Osteocyte (in vitro differentiated cells): ENCODE data around the gene IDH3B. TPM values are rescaled to one million over a fixed set of nuclear protein-coding genes. Genes with fewer than 3 reads are reported as not detected.
"Not testable (repeated sequence)": the region's sequence is repeated elsewhere in the genome, so short reads cannot be mapped to it uniquely, and the experiment has no call there.

Experiments
- DNase-seq: peaks from one replicate; pipeline ENCODE4 v3.0.0; 2021; ENCODE audit warnings: mixed read lengths; ENCODE audit not compliant: unreplicated experiment; ENCODE audit errors: extremely low spot score
- H3K27ac Mint-ChIP-seq: one replicate; pipeline ENCODE4 v1.8.0; 2021; ENCODE audit warnings: mild to moderate bottlenecking, mixed read lengths; ENCODE audit not compliant: unreplicated experiment
- H3K27me3 Mint-ChIP-seq: one replicate; pipeline ENCODE4 v1.8.0; 2021; ENCODE audit warnings: mixed read lengths; ENCODE audit not compliant: unreplicated experiment
- H3K36me3 Mint-ChIP-seq: one replicate; pipeline ENCODE4 v1.8.0; 2021; ENCODE audit warnings: mixed read lengths; ENCODE audit not compliant: unreplicated experiment
- H3K4me1 Mint-ChIP-seq: one replicate; pipeline ENCODE4 v1.8.0; 2021; ENCODE audit warnings: mixed read lengths; ENCODE audit not compliant: unreplicated experiment
- H3K4me3 Mint-ChIP-seq: one replicate; pipeline ENCODE4 v1.8.0; 2021; ENCODE audit warnings: mild to moderate bottlenecking, moderate library complexity, mixed read lengths; ENCODE audit not compliant: unreplicated experiment
- H3K9me3 Mint-ChIP-seq: one replicate; pipeline ENCODE4 v1.8.0; 2021; ENCODE audit warnings: mixed read lengths; ENCODE audit not compliant: unreplicated experiment
- total RNA-seq: library from RNA; stranded (reverse); gene quantifications from 2 replicates; pipeline ENCODE4 v1.2.1, GENCODE V29; 2021
- TF ChIP-seq, protein P1 (sequence below): fragments of 200-600 bp; sonication (generic); IDR thresholded peaks from 2 replicates; pipeline ENCODE4 v1.5.0; 2021; ENCODE audit warnings: antibody characterized with exemption, mild to moderate bottlenecking, moderate library complexity

The IDH3B gene
- total RNA-seq, 1 donor from 2014 or later: 86.6 TPM

- Mint-ChIP-seq H3K27me3 (peaks cover 55% of the 10 kb centered on the region), H3K9me3 (no peaks in the 10 kb centered on the region), H3K4me3 (no peak overlapping the region), H3K36me3 (no peaks in the 10 kb centered on the region), H3K27ac (no peak overlapping the region), H3K4me1 (peaks cover 6% of the 10 kb centered on the region)
- TF ChIP-seq, protein P1, sequence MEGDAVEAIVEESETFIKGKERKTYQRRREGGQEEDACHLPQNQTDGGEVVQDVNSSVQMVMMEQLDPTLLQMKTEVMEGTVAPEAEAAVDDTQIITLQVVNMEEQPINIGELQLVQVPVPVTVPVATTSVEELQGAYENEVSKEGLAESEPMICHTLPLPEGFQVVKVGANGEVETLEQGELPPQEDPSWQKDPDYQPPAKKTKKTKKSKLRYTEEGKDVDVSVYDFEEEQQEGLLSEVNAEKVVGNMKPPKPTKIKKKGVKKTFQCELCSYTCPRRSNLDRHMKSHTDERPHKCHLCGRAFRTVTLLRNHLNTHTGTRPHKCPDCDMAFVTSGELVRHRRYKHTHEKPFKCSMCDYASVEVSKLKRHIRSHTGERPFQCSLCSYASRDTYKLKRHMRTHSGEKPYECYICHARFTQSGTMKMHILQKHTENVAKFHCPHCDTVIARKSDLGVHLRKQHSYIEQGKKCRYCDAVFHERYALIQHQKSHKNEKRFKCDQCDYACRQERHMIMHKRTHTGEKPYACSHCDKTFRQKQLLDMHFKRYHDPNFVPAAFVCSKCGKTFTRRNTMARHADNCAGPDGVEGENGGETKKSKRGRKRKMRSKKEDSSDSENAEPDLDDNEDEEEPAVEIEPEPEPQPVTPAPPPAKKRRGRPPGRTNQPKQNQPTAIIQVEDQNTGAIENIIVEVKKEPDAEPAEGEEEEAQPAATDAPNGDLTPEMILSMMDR: no peak
- DNase-seq: peak; percentile 81
These were observed 33.8 kb upstream of the IDH3B start for GRCh38 chr20:2697768-2698167.

DNA sequence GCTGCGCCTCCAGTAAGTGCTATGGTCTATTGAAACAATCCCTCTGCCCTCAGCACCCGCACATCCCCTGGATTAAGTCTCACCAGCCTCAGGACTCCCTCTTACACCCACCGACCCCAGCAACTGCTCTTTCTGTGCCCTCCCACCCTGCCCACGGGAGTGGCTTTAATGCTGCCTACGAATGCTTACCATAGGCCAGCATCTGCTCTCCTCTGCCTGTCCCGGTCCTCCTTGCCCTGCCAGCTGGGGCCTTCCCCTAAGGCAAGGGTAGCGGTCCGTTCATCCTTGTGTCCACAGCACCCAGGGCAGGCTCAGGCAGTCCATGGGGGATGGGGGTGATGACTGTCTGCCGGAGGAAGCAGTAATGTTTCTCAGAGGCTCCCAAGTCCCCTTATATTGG is 32.6 kb upstream of the IDH3B start:
- Mint-ChIP-seq H3K27ac (no peak overlapping the region), H3K36me3 (no peaks in the 10 kb centered on the region), H3K4me1 (peaks cover 10% of the 10 kb centered on the region), H3K4me3 (no peak overlapping the region), H3K27me3 (peaks cover 54% of the 10 kb centered on the region), H3K9me3 (no peaks in the 10 kb centered on the region)
- DNase-seq: peak; percentile 68
- TF ChIP-seq, protein P1: no peak

- DNase-seq: peak; percentile 75
- not testable (repeated sequence) for H3K4me1 Mint-ChIP-seq, H3K4me3 Mint-ChIP-seq, H3K36me3 Mint-ChIP-seq, H3K27ac Mint-ChIP-seq, H3K9me3 Mint-ChIP-seq
- H3K27me3 Mint-ChIP-seq: peaks cover 55% of the 10 kb centered on the region
These were observed 32.0 kb upstream of the IDH3B start for GRCh38 chr20:2695984-2696525.

- Mint-ChIP-seq H3K4me3 (no peak overlapping the region), H3K27ac (no peak overlapping the region), H3K9me3 (no peaks in the 10 kb centered on the region), H3K4me1 (peaks cover 9% of the 10 kb centered on the region), H3K27me3 (peaks cover 54% of the 10 kb centered on the region), H3K36me3 (no peaks in the 10 kb centered on the region)
- TF ChIP-seq, protein P1: no peak
- no peak for DNase-seq
These were observed 31.4 kb upstream of the IDH3B start for GRCh38 chr20:2695206-2695983.

DNA sequence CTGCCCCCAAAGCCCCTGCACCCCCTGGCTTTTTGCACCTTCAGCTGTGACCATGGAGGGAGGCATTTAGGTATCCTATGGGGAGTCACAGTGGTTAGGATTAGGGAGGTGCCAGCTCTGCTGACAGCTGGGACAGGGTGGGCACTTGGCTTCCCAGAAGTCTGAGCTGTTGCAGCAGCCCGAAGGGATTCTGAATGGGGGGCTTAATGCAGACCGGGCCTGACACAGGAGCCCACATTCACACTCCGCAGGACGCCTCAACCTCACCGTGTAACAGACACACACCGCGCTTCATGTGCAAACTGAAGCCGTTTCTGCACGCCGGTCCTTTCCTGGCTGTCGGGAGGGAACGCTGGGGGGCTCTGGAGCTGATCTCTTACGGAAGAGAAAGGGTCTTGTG is 30.5 kb upstream of the IDH3B start:
- Mint-ChIP-seq H3K27me3 (peaks cover 58% of the 10 kb centered on the region), H3K9me3 (no peaks in the 10 kb centered on the region), H3K4me1 (peaks cover 9% of the 10 kb centered on the region), H3K4me3 (peak overlapping the region; percentile 26), H3K27ac (no peak overlapping the region), H3K36me3 (no peaks in the 10 kb centered on the region)
- no peak for DNase-seq
- TF ChIP-seq, protein P1: no peak
